DLD1 (cell line): ENCODE measurements around the gene NEDD4L.

Experiments
- in situ Hi-C: cut with HindIII; loops from 2 replicates; pipeline ENCODE4 v1.10.0; 2017; ENCODE audit warnings: low sequenced_read_pairs

Gene NEDD4L

DNA sequence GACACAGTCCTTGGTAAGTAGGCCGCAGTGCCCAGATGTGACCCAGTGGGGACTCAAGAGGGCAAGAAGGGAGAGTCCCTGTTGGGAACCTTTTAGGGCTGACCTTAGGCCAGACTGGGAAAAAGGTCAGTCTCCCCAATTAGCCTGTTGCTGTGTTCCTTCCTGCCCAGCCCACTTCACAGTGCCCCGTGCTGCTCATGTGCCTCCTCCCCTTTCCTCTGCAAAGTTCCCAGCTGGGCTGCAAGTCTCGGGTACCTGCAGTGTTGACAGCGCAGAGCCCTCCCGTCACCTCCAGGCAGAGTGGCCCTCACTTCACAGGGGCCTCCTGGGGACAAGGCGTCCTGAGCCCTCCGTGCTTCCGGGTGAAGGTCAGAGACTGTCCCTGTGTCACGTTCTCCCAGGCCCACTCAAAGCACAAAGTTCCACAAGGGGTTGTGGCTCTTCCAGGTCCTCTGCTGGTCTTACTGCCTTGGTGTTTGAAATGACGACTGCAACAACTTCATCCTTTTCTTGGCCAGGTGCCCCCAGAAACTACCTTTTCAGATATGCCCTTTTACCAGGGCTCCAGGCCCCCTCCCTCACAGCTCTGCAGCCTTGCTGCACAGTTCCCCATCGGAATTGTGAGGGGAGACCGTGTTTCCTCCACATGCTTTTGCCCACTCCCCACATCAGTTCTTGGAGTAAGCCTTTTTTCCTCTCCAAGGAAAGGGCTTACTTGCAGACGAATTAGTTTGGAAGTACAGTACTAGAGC is 359.1 kb downstream of the NEDD4L start:
- in situ Hi-C loops, result no loop called here

DNA sequence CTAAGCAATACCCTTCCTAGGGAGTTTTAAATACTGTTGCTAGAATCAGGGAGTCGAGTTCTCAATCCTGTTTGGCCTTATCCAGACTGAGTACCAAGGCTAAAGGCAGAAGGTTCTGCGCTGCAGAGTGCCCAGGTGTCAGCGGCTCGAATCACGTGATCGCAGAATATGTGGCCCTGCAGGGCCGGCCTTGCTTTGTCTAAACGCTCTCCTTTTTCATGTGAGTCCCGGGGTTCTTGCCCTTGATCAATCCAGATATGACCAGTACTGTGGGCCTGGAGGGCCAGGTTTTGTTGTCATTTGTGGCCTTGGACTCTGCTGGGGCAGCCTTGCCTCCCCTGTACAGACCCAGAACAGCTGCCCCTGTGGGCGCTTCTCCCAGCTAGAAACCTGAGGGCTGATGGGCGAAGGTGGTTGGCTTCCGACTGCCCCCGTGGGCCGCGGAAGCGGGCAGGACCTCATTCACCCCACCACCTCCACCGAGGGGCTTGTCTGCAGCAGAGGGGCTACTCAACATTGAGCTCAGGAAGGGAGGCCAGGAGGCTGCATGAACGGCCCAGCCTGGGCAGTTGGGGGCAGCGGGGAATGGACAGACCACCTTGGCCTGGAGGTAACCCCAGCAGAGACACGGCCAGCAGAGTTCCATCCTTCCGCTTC is 359.9 kb downstream of the NEDD4L start:
- in situ Hi-C loops, result no loop called here

DNA sequence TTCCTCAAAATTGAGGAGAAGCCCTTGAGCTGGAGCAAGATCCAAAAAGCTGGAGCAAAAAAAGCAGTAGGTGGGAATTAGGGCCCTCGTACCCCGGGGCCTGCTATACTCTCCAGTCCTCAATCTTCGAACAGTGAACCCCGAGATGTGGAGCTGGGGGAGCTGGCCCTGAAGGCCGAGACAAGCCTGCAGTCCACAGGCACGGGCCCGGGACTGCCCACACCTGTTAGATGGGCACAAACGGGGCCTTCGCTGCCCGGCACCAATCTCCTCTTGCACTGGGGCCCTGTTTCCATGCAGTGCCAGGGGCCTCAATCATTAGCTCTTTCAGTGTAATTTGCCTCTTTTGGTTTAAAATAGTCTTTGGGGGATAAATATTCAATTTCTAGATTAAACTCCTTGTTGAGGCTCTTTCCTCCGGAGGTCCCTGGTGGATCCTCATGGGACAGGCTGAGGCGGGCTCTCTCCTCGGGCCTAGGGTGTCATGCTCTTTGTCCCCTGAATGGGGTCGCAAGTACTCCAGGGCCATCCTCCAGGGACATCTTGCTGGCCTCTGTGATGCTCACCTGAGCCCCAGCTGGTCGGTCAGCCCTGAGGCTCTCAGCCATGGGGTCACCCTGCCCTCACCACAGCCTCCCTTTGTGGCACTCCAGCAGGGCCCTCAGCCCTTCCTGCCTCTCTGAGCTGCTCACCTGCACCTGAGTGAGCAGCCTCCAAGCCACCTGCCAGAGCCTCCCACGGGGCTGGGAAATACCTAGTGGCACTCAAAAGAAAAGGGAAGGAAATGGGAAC is 361.3 kb downstream of the NEDD4L start:
- in situ Hi-C loops, result no loop called here

DNA sequence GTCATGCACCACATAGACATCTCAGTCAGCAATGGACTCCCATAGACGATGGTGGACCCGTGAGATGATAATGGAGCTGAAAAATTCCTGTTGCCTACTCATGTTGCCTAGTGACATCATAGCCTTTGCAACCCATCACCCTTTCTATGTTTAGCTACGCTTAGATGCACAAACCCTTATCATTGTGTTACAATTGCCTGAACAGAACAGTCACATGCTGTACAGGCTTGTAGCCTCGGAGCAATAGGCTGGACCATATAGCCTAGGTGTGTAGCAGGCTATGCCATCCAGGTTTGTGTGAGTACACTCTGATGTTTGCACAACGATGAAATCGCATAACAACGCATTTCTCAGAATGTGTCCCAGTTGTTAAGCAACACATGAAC is 363.2 kb downstream of the NEDD4L start:
- in situ Hi-C loops, result no loop called here

DNA sequence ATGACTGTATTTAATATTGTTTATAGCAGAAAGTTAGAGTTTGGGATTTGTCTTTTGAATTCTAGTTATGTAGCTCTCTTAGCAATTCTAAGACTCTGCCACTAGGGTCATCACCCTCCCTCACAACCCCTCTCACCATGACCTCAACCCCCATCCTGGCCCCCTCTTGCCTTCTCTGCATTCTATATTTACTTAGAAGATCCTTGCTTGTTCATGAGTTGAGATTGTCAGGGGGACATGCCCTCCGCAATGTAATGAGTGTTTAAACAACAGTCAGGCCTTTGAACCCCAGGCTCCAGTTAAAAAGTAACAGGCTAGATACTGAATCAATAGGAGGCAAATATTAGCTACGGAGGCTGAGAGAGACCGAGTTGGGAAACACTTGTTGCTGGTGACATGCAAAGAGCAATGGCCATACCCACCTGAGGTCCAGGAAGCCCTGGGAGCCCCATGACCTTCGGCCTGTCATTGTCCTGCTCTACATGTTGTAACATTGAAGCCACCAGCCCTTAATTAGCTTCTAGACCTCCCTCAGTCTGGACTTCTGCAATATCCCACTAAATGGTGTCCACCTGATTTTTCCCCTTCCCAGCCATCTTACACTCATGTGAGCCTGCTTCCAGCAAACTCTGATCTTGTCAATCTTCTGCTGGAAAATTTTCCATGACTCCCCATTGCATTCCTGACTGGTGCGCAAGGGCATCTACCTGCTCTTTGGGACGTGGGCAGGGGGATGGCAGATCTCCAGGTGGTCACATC is 363.8 kb downstream of the NEDD4L start:
- in situ Hi-C loops, result no loop called here

DNA sequence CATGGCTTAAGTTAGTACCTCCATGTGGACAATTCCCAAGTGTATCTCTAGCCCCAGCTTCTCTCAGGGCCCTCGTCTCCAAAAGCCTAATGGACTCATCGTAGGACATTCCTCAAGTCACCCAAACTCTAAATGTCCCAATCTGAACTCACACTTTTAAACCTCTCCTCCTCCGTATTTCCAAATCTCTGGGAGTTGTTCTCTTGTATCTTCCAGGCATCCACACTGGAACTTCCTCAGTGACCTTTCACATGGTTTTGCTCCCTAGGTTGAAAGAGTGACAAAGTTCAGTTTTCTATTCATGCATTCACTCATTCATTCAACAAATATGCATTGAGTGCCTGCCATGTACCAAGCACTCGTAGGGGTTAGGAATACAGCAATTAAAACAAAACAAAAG is 364.6 kb downstream of the NEDD4L start:
- in situ Hi-C loops, result no loop called here

DNA sequence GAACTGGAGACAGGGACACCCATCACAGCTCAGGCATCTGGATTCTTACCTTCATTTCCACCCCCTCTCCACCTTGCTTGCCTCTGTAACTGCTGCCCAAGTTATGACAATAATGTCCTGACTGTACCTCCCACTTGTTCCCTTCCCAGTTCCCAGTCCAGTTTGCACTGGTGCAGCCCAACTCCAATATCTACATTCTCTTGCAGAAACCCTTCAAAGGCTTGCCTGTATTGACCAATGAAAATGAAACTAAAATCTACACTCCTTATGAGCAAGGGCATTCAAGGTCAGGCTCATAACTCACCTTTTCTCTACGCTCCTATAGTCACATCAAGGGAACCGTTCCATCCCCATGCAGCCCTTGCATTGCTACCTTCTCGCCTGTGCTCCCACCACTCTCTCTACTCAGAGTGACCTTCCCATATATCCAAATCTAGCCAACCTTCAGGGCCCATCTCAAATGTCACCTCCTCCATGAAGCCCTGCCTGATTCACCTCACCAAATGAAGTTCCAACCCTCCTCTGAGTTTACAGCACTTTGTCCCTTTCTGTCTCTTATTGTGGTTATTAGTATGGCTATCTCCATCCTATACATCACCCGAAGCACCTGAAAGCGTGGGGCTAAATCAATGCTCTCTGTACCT is 365.9 kb downstream of the NEDD4L start:
- in situ Hi-C loops, result no loop called here

DNA sequence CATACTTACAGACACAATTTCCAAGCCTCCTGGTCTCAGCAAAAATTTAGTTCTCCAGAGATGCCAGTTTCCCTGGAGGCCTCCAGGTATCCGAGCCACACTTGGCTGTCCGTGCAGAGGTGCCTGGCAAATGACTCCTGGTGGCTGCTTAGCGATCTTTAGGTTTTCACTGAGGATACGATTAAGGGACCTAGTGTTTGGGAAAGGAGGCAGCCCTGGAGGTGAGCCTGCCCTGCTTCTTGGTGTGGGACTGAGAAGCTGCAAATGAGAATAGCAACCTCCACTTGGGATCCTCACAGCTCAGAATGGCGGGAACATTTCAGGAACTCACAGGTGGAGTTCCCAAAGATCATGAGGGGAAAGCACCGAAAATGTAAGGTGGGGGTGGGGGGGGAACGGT is 367.3 kb downstream of the NEDD4L start:
- in situ Hi-C loops, result no loop called here

DNA sequence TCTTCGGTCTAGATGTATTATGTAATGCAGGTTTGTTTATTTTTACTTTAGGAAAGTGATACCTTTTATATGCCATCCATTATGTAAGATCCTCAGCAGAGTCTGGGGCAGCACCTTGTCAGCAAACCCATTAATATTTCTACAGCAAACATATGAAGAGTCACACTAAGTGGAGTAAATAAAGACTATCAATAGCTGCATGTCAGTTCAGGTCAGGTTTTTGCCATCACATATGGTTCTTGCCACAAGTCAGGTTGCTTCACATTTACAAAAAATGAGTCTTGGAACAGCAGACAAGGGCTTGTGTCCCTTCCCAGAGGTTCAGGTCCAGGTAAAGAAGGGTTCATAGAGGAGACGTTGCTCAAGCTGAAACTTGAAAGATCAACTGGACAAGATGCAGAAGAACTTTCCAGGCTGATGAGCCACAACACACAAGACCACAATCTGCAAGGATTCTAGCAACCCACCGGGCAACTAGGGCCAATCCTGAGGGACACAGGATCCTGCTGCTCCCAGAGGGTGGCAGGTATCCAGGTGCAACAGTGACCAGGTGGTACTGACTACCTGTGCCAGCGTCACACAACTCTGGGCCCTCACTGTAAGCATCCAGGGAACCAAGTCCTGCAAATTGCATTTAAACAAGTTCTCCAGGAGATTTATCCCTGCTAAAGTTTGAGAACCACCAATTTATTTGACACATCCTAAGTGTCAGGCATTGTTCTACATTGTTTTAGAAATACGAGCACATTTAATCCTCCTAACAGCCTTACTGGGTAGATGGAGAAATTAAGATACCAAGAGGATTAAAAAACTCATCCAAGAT is 369.0 kb downstream of the NEDD4L start:
- in situ Hi-C loops, result no loop called here

DNA sequence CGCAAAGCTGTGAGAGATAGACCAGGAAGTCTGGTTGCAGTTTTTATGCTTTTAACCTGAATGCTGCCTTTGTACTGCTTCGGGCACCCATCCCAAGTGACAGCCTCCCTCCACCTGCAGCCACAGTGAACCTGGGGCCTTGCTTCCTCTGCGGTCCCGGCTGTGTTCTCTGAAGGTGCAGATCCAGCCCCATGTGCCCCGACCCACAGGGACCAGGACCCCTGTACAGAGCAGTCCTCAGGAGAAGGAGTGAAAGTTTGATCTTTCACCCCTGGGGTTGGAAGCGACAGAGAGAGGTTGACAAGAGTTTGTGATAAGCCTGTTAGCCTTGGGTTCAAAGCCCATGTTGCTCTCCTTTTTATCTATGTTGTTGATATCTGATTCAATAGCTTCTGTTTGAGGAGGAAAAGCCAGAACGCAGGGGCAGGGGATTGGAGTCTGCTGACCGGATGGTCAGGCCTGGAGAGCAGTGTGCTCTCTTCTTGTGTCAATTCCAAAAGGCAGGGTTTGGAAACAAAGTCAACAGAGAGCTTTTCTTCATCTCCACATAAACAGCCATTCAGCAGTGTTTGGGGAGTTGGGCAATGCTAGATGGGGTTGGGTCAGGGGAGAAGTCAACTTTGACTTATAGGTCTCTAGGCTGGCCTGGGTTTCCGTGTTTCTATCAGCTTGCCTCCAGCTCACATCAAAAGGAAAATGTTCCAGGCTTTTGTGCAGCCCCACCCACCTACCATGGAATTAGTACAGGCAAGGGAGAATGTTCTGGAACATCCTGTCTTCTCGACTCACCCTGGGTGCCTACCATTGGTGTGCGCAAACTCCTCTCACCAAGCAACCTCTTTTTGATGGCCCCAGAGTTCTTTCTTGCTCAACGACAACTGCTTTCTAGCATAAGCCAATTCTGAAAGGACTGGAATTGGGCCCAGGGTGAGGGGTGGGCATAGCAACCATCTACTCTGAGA is 369.9 kb downstream of the NEDD4L start:
- in situ Hi-C loops, result no loop called here

DNA sequence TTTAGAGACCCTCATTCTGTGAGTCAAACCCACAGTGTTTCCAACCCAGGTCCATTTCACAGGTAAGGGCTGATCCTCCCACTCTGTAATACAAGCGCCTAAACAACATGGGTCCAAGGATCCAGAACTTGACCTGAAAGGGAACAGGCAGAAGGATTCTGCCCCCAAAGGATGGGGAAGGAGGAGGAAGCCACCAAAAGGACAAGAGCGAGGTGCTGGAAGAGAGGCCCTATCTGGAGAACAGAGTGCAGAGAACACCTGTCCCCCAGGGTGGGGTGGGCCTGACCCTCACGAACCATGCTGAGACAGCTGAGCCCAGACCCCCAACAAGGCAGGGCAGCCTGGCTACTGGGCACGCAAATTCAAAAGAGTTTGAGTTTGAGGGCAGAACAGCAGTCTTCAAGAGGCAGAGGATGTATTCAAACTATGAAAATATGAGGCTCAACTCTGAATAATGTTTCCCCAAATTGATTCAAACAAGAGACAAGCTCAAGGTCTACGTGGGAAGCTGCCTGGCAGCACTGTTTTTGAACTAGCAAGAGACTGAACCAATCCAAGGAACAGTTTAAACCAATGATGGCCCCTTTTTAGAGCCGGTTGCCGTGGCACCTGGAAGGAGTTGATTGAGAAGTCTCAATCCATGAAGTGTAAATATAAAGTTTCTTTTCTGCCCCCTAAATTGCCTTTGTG is 372.1 kb downstream of the NEDD4L start:
- in situ Hi-C loops, result no loop called here

DNA sequence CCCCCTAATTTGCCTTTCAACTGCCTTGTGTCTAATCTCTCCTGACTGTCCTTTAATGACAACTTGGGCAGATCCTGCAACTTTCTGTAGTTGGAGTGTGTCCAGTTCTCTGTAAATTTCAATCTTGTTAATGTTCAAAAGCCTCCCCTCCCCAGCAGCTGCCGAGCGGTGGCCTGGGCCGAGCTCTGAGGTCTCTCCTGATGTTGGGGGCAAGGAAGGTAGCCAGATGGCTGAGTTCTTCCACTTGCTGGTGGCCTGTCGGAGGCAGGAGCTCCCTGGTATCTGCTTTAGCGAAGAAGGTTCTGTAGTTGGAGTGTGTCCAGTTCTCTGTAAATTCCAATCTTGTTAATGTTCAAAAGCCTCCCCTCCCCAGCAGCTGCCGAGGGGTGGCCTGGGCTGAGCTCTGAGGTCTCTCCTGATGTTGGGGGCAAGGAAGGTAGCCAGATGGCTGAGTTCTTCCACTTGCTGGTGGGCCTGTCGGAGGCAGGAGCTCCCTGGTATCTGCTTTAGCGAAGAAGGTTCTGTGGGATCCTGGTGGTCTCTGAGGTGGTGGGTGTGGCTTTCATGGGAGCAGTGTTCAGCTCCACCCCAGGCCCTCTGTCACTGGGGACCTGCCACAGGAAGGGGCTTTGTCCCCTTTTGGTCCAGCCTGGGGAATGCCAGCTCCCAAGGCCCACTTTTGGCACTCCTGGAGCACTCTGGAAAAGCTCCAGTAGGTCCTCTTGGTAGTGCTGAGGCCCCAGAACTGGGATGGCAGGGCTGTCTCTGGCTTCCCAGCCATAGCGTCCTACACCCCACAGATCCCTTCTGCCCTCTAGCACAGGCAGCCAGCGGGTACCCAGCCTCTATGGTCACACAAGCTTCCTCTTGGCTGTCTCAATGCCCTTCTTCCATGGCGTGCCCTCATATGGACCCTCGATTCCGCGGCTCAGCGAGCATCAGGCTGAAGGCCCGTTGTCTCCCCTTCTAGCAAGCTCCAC is 373.0 kb downstream of the NEDD4L start:
- in situ Hi-C loops, result no loop called here

DNA sequence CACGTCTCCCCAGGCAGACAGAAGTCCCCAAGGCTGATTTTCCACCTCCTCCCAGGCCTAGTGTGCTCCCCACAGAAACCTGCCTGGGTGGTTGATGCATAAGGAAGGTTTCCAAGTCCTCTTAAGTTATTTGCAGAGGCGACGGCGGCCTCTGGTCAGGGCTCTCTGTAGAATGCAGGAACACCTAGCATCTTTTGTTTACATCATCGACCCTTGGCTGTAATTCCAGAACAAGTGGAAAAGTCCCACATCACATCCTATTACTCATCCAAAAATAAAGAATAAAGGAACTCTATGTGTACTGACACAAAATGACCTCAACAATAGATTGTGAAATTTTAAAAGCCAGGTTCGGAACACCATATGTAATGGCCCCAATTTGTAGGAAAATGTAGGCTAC is 373.7 kb downstream of the NEDD4L start:
- in situ Hi-C loops, result no loop called here

DNA sequence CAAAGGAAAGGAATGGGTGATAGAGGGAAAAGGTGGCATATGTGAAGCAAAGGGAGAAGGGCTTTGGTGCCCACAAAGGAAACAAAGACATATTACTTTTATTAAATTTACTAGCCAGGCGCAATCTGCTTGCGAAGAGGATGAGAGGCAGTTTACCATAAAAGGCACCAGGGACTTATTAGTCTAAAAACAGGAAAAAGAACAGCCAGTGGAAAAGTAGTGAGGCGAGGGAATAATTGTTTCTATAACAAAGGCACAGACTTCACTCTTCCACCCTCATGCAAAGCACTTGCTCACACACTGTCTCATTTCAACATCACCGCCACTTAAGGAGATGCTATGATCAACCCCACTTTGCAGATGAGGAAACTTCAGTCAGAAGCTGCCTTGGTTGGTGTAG is 374.3 kb downstream of the NEDD4L start:
- in situ Hi-C loops, result no loop called here

DNA sequence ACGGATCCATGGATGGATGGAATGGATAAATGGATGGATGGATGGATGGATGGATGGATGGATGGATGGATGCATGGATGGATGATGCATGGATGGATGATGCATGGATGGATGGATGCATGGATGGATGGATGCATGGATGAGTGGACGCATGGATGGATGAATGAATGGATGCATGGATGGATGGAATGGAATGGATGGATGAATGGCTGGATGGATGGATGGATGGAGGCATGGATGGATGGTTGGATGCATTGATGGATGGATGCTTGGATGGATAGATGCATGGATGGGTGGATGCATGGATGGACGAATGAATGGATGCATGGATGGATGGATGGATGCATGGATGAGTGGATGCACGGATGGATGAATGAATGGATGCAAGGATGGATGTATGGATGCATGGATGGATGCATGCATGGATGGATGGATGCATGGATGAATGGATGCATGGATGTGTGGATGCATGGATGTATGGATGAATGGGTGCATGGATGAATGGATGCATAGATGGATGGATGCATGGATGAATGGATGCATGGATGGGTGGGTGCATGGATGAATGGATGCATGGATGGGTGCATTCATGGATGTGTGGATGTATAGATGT is 375.7 kb downstream of the NEDD4L start:
- in situ Hi-C loops, result no loop called here

DNA sequence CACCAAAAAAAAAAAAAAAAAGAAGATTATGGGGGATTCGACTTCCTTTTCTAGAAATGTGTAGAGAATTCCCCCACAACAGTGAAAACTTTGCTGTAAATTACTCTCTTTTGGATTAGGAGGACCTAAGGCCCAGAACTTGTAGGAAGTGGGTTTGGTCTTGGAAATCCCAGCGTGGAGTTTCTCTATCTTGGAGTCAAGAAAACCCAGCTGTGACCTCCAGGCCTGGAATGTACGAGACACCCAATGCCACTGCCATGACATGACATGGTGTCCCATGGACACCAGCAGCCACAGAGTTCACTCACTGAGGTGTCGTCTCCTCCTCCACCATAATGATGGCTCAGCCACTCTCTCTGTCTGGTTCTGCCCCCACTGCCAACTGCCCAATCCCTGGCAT is 382.6 kb downstream of the NEDD4L start:
- in situ Hi-C loops, result no loop called here

DNA sequence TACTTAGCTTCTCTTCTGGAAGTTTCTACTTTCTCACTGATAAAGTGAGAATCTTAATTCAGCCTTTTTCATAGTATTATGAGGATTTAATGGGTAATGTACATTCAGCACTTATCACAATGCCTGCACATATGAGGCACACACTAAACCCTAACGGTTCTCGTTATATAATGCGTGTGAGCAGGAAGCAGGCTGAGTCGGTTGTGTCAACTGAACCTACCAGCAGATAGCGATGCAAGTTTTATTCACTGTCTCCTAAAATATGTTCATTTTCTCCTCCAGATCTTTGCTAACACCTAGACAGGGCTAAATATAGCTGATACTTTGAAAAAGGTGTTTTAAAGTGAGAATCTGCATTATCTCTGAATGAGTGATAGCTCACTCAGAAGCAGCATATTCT is 383.3 kb downstream of the NEDD4L start:
- in situ Hi-C loops, result no loop called here
